Mesenchymal stem cell (in vitro differentiated cells and primary cell): ENCODE measurements around the gene MTHFD1.

ENCODE experiments used
- DNase-seq: peaks from one replicate; pipeline ENCODE4 v3.0.0-alpha.2; 2013
- H2AFZ ChIP-seq: one replicate; pipeline ENCODE4 v1.6.1; 2013; ENCODE audit warnings: low read depth, mild to moderate bottlenecking, control low read depth, inconsistent platforms, low read length, moderate library complexity
- H2AK5ac ChIP-seq: 2 replicates; pipeline ENCODE4 v1.6.1; 2013; ENCODE audit warnings: low read length, moderate library complexity, mild to moderate bottlenecking, inconsistent platforms; ENCODE audit not compliant: severe bottlenecking
- H2BK120ac ChIP-seq: one replicate; pipeline ENCODE4 v1.6.1; 2013; ENCODE audit warnings: low read depth, mild to moderate bottlenecking, inconsistent platforms, low read length, moderate library complexity
- H2BK12ac ChIP-seq, 2 experiments: one replicate each; pipeline ENCODE4 v1.6.1; 2013; ENCODE audit warnings: inconsistent platforms in 2 of 2, low read length in 2 of 2, mild to moderate bottlenecking in 2 of 2, moderate library complexity in 2 of 2, control low read depth in 1 of 2
- H2BK15ac ChIP-seq: one replicate; pipeline ENCODE4 v1.6.1; 2013; ENCODE audit warnings: mild to moderate bottlenecking, low read depth, inconsistent platforms; ENCODE audit not compliant: poor library complexity, severe bottlenecking
- H2BK5ac ChIP-seq: 2 replicates; pipeline ENCODE4 v1.6.1; 2013; ENCODE audit warnings: low read depth, mild to moderate bottlenecking, low read length, control low read depth, inconsistent platforms; ENCODE audit not compliant: poor library complexity, severe bottlenecking
- H3K14ac ChIP-seq, 2 experiments: one replicate each; pipeline ENCODE4 v1.6.1; 2013; ENCODE audit warnings: inconsistent platforms in 2 of 2, low read length in 2 of 2, control low read depth in 1 of 2, mild to moderate bottlenecking in 1 of 2, moderate library complexity in 1 of 2
- H3K18ac ChIP-seq, 2 experiments: one replicate each; pipeline ENCODE4 v1.6.1; 2013; ENCODE audit warnings: inconsistent platforms in 2 of 2, low read length in 2 of 2, control low read depth in 1 of 2, low read depth in 1 of 2, mild to moderate bottlenecking in 1 of 2
- H3K23ac ChIP-seq, 2 experiments: one replicate each; pipeline ENCODE4 v1.6.1; 2013; ENCODE audit warnings: inconsistent platforms in 2 of 2, low read length in 2 of 2, mild to moderate bottlenecking in 2 of 2, moderate library complexity in 2 of 2, control low read depth in 1 of 2
- H3K27ac ChIP-seq: 2 replicates; pipeline ENCODE4 v1.5.1; 2013; ENCODE audit warnings: mild to moderate bottlenecking, moderate library complexity, low read length, control low read depth, inconsistent platforms; ENCODE audit not compliant: poor library complexity, severe bottlenecking
- H3K27me3 ChIP-seq, 2 experiments: 2 replicates each; pipeline versions ENCODE4 v1.6.1 to v1.7.0; 2013; ENCODE audit warnings: low read length in 2 of 2, mild to moderate bottlenecking in 2 of 2, moderate library complexity in 2 of 2, control low read depth in 1 of 2, inconsistent platforms in 1 of 2; ENCODE audit not compliant: control insufficient read depth in 1 of 2, insufficient read depth in 1 of 2
- H3K36me3 ChIP-seq, 2 experiments: 2 replicates each; pipeline versions ENCODE4 v1.6.1 to v1.7.0; 2013; ENCODE audit warnings: low read length in 2 of 2, control low read depth in 1 of 2, inconsistent platforms in 1 of 2, low read depth in 1 of 2, mild to moderate bottlenecking in 1 of 2; ENCODE audit not compliant: insufficient read depth in 2 of 2, control insufficient read depth in 1 of 2
- H3K4ac ChIP-seq, 2 experiments: one replicate each; pipeline ENCODE4 v1.6.1; 2013; ENCODE audit warnings: inconsistent platforms in 2 of 2, low read length in 2 of 2, mild to moderate bottlenecking in 2 of 2, moderate library complexity in 2 of 2, control low read depth in 1 of 2, low read depth in 1 of 2
- H3K4me1 ChIP-seq: 2 replicates; pipeline ENCODE4 v1.6.1; 2013; ENCODE audit warnings: low read depth, low read length, control low read depth; ENCODE audit not compliant: control insufficient read depth, insufficient read depth
- H3K4me2 ChIP-seq: 2 replicates; pipeline ENCODE4 v1.6.1; 2013; ENCODE audit warnings: low read length, mild to moderate bottlenecking, inconsistent platforms; ENCODE audit not compliant: poor library complexity, severe bottlenecking
- H3K4me3 ChIP-seq, 2 experiments: 2 replicates each; pipeline versions ENCODE4 v1.5.1 to v1.7.0; 2013; ENCODE audit warnings: low read length in 2 of 2, mild to moderate bottlenecking in 2 of 2, control low read depth in 1 of 2, low read depth in 1 of 2; ENCODE audit not compliant: insufficient read depth in 1 of 2
- H3K79me1 ChIP-seq: replicated peaks from 2 replicates; pipeline ENCODE4 v1.6.1; 2013; ENCODE audit warnings: mild to moderate bottlenecking, control low read depth, low read length, inconsistent platforms; ENCODE audit not compliant: poor library complexity, severe bottlenecking
- H3K9ac ChIP-seq: 2 replicates; pipeline ENCODE4 v1.7.0; 2013; ENCODE audit warnings: mild to moderate bottlenecking, low read length, moderate library complexity
- H3K9me3 ChIP-seq: 2 replicates; pipeline ENCODE4 v1.7.0; 2013; ENCODE audit warnings: mild to moderate bottlenecking, low read length; ENCODE audit not compliant: control insufficient read depth
- H4K8ac ChIP-seq: one replicate; pipeline ENCODE4 v1.6.1; 2013; ENCODE audit warnings: inconsistent platforms, mild to moderate bottlenecking, low read length, moderate library complexity
- H4K91ac ChIP-seq: one replicate; pipeline ENCODE4 v1.6.1; 2013; ENCODE audit warnings: mild to moderate bottlenecking, low read length, inconsistent platforms
- WGBS: methylation state at CpG from one replicate; pipeline ENCODE4 v1.1.7; 2013; ENCODE audit warnings: mixed read lengths; 5-methylcytosine and 5-hydroxymethylcytosine counted together

MTHFD1 gene

GRCh38 chr14:64468451-64468850 lies 80.3 kb downstream of the MTHFD1 start:
- no peak overlapping the region for H3K4ac ChIP-seq
- H2AK5ac ChIP-seq, result no peak overlapping the region
- DNase-seq, result no peak
- no peak overlapping the region for H3K23ac ChIP-seq
- no peak overlapping the region for H4K91ac ChIP-seq
- no peak overlapping the region for H3K27ac ChIP-seq
- peaks cover 7% of the 10 kb centered on the region for H3K79me1 ChIP-seq
- no peak overlapping the region for H3K18ac ChIP-seq
- no peak overlapping the region for H4K8ac ChIP-seq
- H3K9ac ChIP-seq, result no peak overlapping the region
- H2BK120ac ChIP-seq, result no peak overlapping the region
- WGBS, result 49% methylated on average over 3 of the region's 3 CpGs
- peaks cover 2% of the 10 kb centered on the region for H3K4me1 ChIP-seq
- H3K14ac ChIP-seq, result no peak overlapping the region
- no peaks in the 10 kb centered on the region for H3K27me3 ChIP-seq
- no peak overlapping the region for H2BK15ac ChIP-seq
- no peak overlapping the region for H3K4me3 ChIP-seq
- no peak overlapping the region for H2BK12ac ChIP-seq
- H3K36me3 ChIP-seq, result no peaks in the 10 kb centered on the region
- H2AFZ ChIP-seq, result no peak overlapping the region
- H2BK5ac ChIP-seq, result no peak overlapping the region
- H3K9me3 ChIP-seq, result no peaks in the 10 kb centered on the region
- no peak overlapping the region for H3K4me2 ChIP-seq

- Histone ChIP-seq H4K91ac (no peak overlapping the region), H3K79me1 (peaks cover 8% of the 10 kb centered on the region), H3K14ac (no peak overlapping the region), H3K18ac (no peak overlapping the region), H3K4me1 (peaks cover 2% of the 10 kb centered on the region), H2BK15ac (no peak overlapping the region), H2BK12ac (no peak overlapping the region), H3K36me3 (no peaks in the 10 kb centered on the region), H3K27me3 (no peaks in the 10 kb centered on the region), H2BK5ac (no peak overlapping the region), H3K9ac (no peak overlapping the region), H2BK120ac (no peak overlapping the region), H3K4me2 (no peak overlapping the region), H3K4ac (no peak overlapping the region), H2AFZ (no peak overlapping the region), H3K4me3 (no peak overlapping the region), H2AK5ac (peak overlapping the region; percentile 70), H3K23ac (no peak overlapping the region), H3K9me3 (no peaks in the 10 kb centered on the region), H4K8ac (no peak overlapping the region), H3K27ac (no peak overlapping the region)
- WGBS, result 48% methylated on average over 2 of the region's 2 CpGs
- DNase-seq, result no peak
Observed at GRCh38 chr14:64474041-64474440, 85.9 kb downstream of the MTHFD1 start.

GRCh38 chr14:64474698-64475097 lies 86.5 kb downstream of the MTHFD1 start:
- Histone ChIP-seq H3K36me3 (no peaks in the 10 kb centered on the region), H3K27ac (no peak overlapping the region), H3K79me1 (peaks cover 8% of the 10 kb centered on the region), H3K4me1 (peaks cover 3% of the 10 kb centered on the region), H2BK15ac (no peak overlapping the region), H3K4ac (no peak overlapping the region), H3K14ac (no peak overlapping the region), H3K23ac (no peak overlapping the region), H2BK120ac (no peak overlapping the region), H3K9me3 (no peaks in the 10 kb centered on the region), H2AFZ (no peak overlapping the region), H3K4me2 (no peak overlapping the region), H4K8ac (no peak overlapping the region), H2BK12ac (no peak overlapping the region), H3K27me3 (no peaks in the 10 kb centered on the region), H3K9ac (no peak overlapping the region), H3K18ac (no peak overlapping the region), H2AK5ac (no peak overlapping the region), H3K4me3 (no peak overlapping the region), H2BK5ac (no peak overlapping the region), H4K91ac (no peak overlapping the region)
- WGBS, result 82% methylated on average over 3 of the region's 4 CpGs
- no peak for DNase-seq

DNA sequence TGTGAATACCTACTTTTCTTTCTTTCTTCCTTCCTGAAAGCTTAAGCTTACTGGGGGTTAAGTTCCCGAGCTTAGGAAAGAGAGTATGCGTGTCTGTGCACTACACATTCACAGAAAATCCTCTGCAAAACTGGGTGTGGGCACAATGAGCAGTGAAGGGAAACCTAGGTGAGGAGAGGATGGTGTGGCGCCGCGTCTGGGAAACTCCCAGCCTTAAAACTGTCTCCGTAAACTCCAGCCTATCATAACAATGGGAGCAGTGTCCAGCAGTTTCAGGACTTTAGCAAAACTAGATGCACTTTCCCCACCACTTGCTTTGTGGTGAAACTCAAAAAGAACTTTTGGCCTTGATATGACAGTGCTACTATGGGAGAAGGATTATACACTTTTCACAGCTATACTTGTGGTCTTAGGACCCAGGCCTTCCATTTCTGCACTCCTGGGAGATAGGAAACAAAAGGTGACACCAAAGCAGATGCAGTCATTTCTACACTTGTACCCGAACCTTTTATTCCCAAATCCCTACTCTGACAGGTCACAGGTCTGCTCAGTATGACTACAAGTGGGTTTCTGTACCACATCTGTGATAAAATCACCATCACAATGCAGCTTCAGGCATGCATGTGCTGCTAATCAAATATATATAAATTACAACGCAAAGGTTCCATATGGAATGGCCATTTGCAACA lies 87.6 kb downstream of the MTHFD1 start:
- Histone ChIP-seq H3K18ac (no peak overlapping the region), H3K4me2 (no peak overlapping the region), H4K91ac (no peak overlapping the region), H2BK15ac (no peak overlapping the region), H3K4me1 (peaks cover 3% of the 10 kb centered on the region), H3K4me3 (no peak overlapping the region), H2BK120ac (no peak overlapping the region), H3K4ac (no peak overlapping the region), H4K8ac (no peak overlapping the region), H3K36me3 (no peaks in the 10 kb centered on the region), H2BK5ac (no peak overlapping the region), H3K9me3 (no peaks in the 10 kb centered on the region), H3K23ac (no peak overlapping the region), H3K14ac (no peak overlapping the region), H2BK12ac (no peak overlapping the region), H2AFZ (no peak overlapping the region), H3K27me3 (no peaks in the 10 kb centered on the region), H3K27ac (no peak overlapping the region), H3K79me1 (peaks cover 7% of the 10 kb centered on the region), H2AK5ac (no peak overlapping the region), H3K9ac (no peak overlapping the region)
- WGBS, result 93% methylated on average over 6 of the region's 8 CpGs
- no peak for DNase-seq
